Cerebellar cortex (tissue), 1 donor: ENCODE measurements around the gene ETV3L.

Source experiments
- DNase-seq: peaks from one replicate; pipeline ENCODE4 v3.0.0-alpha.2; 2015; ENCODE audit warnings: low spot score

The ETV3L gene

GRCh38 chr1:157132111-157132510 is 32.5 kb upstream of the ETV3L start:
- DNase-seq = no peak

- DNase-seq = no peak
Measured at GRCh38 chr1:157131281-157131680, 31.7 kb upstream of the ETV3L start.

DNA sequence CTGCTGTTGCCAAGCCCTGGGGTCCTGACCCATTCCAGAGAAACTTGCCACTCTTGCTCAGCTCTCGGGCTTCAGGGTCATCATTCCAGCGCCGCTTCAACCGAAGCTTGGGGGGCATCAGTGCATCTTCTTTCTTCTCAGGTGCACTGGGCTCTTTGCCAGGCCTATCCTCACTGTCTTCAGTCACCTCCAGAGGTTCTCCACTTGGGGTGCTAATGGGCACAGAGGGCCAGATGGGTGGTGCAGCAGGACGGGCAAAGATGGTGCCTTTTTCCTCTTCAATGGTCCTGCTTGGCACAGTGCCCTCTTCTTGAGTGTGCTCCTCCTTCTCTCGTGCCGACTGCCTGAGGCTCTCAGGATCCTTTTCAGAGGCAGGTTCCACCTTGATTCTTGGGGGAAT is 25.2 kb upstream of the ETV3L start:
- no peak for DNase-seq

GRCh38 chr1:157119448-157119847 is 19.8 kb upstream of the ETV3L start:
- no peak for DNase-seq

- DNase-seq = no peak
Measured at GRCh38 chr1:157119008-157119407, 19.4 kb upstream of the ETV3L start.

DNA sequence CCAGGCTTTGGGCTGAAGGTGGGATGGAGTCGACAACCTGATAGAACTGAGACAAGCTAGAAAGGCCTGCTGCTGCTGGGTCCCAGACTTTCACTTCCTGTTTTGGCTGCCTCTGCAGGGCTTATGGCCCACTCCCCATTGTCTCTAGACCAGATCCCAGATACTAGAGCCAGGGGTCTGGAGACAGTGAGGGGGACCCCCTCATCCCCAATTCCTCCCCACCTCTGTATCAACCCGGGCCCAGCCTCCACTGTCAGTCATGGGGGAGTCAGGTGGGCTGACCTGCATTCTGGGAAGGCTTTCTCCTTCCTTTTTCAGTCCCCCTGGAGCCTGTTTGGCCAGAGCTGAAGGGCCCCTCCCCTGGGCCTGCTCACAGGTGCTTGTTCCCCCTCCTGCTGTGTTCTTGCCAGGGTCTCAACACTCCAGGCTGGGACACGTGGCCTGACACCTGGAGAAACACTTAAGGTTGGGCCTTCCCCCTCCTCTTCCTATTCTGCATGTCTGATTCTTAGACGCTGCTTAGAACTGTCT is 18.0 kb upstream of the ETV3L start:
- no peak for DNase-seq

DNA sequence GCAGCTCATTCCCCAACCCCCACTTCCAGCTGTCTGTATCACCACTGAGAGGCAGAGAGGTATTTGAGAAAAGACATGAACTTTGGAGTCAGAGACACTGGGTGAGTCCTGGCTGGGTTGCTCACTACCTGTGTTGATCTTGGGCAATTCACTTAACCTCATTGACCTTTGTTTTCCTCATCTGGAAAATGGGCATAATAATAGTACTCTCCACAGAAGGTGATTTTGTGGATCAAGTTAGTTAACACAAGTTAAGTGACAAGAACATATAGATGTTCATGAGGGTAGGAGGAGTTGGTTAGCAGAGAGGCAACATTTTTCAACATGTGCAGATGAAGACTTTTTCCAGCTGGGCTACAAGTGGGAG is 17.1 kb upstream of the ETV3L start:
- DNase-seq = no peak

DNA sequence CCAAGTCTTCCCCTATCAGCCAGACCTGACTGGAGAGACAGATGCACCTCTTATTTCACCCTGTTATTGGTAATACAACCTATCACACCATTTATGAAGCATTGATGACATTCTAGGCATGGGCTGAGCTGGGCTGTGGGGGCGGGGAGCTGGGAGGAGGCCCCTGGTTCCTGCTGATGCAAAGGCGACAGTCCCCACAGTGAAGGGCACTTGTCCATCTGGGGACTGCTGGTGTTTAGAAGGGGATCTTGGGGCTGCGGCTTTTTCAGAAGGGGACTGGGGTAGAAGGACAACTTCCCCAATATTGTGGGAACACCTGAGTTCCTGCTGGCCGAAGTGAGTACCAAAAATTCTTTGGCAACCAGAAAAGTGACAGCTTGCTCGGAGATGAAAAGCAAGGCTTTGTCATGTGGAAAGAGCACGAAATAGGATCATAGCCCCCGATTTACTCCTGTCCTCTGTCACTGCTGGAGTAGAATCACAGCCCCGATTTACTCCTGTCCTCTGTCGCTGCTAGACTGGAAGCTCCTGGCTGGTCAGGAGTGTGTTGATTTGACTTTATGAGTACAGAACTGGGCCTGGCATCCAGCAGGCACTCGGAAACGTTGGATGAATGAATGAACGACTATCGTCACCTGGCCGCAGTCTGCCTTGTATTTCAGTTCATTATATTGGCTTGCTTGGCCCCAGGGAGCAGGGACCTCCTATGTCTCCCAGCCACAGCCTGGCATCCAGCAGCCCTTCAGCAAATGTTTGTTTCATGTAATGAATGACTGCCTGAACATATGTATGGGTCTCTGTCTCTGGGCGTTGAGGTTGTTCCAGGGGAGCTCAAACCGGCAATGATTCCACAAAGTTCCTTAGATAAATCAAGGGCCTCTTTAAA is 16.5 kb upstream of the ETV3L start:
- peak; percentile 50 for DNase-seq

DNA sequence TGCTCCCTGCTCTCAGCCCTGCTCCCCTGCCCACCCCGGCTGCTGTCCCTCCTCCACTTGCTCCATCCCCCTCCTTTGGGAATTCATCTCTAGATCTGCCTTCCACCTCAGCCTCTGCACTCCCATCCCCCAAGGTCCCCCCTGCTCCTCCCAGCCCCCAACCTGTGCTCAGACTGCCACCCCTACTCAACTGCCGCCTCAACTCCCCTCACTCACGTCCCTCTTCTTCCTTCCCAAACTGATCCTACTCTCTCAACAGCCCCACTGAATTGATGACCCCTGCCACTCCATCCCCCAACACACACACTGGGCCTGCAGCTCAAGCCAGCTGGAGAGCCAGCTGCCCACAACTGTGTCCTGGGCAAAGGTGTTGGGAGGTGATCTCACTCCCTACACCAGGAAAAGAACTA is 15.8 kb upstream of the ETV3L start:
- DNase-seq = no peak

DNA sequence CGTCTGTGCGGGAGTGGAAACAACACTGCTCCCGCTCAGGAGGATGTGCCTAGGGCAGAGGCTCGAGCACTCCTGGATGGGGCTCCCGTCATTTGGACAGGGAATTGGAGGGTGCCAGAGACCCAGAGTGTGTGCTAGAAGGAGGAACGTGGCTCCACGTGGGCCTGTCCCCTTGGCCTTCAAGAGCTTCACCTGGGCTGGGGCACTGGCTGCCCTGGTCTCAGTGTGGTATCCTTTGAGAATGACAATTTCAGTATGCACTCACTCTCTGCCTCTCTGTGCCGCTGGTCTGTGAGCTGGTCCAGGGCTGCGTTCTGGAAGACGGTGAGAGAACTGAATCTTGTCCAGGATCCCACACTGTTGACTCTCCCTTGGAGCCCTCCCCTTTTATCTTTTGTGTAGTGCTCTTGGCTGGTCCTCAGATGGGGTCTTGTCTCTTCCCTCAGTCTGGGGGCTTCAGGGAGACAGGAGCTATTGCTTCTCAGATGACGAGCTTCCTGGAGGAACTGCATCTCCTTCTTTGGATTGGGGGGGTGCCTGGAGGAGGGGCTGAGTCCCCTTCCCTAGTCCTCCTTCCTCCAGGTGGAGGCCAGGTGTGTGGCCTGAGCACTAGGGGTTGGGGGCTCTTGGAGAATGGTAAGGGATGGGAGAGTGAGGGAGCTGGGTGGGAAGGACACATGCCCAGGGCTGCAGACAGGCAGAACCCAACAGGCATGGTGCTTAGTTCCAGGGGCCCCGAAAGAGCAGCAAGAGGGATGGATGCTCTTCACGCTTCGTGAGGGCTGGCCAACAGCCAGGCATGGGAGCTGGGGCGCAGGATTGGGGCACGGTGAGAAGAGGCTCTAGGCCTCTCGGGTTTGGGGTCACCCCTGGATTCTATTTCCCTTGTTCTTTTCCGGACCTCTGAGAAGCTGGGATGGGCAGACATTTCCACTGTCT is 14.8 kb upstream of the ETV3L start:
- no peak for DNase-seq

GRCh38 chr1:157113631-157114030 is 14.0 kb upstream of the ETV3L start:
- no peak for DNase-seq

DNA sequence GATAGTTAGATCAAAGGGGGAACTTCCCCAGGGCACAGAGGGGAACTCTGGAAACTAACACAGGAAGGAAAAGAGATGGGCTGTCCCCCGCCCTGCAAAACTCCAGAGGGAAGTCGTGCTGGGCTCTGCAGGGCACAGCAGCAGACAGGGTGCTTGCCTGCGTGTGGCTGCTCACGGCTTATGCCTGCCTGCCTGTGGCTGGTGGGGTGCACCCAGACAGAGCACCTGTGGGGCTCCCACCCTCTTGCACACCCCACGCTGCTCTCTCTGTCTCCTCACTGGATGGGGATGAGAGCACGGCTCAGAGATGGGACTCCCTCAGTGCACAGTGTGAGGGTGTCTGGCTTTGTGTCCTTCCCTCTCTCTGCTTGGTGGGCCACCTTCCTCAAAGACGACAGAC is 13.5 kb upstream of the ETV3L start:
- DNase-seq = no peak

DNA sequence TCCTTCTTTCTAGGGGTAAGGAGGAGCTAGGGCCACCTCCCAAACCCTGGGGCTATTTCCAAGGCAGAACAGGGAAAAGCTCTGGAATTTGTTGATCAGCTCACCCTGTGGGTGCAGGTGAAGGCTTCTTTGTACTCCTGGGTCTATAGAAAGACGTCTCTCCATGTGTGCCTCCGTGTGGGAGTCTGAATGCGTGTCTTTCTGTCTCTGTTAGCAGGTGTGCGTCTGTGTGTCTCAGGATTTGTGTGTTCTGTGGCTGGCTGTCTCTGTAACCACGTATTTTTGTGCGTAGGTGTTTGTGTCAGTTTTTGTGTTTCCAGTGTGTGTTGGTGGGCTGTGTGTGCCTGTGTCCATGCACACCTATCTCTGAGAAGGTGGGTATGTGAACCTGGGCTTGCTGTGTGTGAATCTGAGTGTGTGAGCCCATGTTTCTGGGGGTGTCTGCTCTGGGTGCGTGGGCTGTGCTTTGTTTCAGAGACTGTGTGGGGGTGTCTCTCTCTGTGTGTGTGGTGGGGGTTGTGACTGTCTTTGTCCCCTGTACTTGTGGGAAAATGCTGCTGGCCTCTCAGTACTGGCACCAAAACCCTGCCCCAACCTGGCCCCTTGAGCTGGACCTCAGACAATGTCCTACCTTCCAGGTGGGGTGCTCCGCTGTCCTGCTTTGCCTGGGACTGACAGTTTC is 12.7 kb upstream of the ETV3L start:
- DNase-seq = no peak

- DNase-seq = no peak
Measured at GRCh38 chr1:157111396-157112165, 12.0 kb upstream of the ETV3L start.

- DNase-seq = no peak
Measured at GRCh38 chr1:157110686-157111085, 11.1 kb upstream of the ETV3L start.

DNA sequence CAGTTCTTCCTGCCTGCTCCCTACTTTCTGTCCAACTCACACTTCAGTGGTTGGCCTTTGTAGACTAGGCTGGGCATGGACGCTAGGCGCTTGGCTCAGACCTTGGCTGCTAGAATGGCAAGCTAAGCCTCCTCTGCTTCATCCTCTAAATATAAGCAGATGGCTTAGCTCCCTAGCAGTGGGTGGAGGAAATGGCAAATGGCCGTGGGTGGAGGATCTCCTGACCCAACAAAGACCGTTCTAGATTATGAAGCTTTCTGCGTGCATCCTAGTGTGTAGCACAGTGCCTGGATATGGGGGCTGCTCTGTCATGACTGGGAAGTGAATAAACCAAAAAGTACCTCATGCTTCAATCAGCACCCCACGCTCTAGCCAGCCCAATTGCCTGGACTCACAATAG is 10.4 kb upstream of the ETV3L start:
- DNase-seq = peak; percentile 52

DNA sequence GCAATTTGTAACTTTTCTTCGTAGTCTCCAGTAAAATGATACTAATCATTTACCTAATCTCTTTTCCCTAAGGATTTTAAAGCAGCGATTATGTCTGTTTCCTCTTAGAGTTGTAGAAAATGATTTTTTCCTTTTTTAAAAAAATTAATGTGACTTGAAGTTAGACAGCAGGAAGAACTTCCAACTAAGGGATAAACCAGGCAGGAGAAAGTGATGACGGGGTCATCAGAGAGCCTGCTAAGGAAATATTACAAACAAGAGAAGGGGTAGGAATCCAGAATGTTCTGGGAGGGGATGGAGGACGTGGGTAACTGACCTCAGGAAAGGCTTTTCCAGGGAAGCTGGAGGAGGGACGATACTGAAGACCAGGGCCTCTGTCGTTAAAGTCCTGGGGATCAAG is 8.8 kb upstream of the ETV3L start:
- no peak for DNase-seq

DNA sequence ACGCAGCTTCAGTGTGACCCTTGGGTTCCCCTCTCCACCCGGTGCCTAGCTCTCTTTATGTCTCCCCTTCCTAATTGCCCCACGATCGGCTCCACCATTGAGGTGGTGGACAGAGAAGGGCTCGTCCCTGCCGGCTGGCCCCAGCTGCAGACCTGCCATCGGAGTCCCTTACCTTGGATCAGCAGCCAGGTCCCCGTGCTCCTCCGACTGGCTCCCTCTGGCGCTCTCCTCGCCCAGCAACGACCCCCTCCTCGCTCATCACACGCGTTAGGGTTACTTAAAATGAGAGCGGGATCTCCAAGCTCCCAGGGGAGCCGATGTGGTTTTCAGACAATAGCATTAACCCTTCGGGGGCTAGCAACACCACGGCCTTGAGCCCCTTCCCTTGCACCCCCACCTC is 8.1 kb upstream of the ETV3L start:
- no peak for DNase-seq

DNA sequence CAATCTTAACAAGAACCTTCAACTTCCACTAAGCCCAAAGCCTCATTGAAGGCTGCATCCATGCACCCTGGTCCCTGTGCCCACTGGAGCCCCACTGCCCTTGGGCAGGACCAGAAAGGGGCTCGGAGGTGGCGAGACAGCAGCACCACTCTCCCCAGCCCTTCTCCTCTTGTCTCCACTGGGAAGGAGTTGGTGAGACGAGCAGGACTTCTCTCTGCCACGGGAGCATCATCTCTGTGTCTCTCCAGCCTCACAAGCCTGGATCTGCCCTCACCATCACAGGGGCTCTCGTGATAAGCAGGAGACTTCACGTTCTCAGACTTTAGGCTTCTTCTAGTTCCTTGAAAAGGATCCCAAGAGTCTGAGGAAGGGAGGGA is 7.2 kb upstream of the ETV3L start:
- no peak for DNase-seq

DNA sequence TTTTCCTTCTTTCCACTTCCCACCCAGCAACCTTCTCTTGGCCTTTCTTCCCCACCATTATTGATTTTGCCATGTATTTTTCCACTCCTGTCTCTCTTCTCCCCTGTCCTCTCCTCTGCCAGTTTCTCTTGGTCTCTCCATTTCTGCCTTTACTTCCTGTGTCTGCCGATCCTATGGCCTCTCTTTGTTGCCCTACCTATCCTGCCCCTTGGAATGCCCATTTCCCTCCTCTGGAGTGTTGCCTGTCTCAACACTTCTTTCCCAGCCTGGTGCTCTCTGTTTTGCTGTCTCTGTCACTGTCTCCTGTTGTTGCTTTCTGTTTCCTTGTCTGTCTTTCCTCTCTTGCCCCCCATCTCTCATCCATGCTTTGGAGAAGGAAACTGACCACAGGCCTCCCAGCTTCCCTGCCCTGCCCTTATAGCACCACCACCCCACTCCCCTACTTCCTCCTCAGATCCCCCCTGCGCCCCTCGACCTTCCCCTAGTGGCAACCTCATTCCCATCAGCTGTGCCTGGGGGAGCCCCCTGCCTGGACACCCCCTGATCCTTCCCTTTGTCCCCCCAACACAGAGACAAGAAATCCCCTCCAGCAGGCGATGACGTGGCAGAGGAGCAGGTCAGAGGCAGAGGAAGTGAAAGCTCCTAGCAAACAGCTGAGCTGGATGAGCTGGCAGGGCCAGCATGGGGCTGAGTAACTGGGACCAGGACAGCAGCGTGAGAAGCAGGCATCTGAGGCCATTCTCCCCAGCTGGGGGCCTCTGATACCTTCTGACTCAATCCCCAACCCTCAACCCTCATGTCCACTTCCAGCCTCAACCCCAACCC is 6.6 kb upstream of the ETV3L start:
- no peak for DNase-seq
